ENCODE measurements around the gene HPDL.
"Not testable (repeated sequence)": the region's sequence is repeated elsewhere in the genome, so short reads cannot be mapped to it uniquely, and the experiment has no call there.

Gene HPDL

GRCh38 chr1:45326627-45327623 lies at the start of gene HPDL:
Gene HPDL (plus strand): TSS chr1:45326895. CDS start chr1:45327149, 254 bp downstream.
- peak; percentile 87 for DNase-seq

GRCh38 chr1:45282351-45282750 lies 44.3 kb upstream of the HPDL start:
- DNase-seq, result no peak

DNA sequence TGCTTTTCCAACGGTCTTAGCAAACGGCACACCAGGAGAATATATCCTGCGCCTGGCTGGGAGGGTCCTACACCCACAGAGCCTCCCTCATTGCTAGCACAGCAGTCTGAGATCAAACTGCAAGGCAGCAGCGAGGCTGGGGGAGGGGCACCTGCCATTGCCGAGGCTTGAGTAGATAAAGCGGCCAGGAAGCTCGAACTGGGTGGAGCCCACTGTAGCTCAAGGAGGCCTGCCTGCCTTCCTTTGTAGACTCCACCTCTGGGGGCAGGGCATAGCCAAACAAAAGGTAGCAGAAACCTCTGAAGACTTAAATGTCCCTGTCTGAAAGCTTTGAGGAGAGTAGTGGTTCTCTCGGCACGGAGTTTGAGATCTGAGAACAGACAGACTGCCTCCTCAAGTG lies 41.8 kb upstream of the HPDL start:
- DNase-seq, result not testable (repeated sequence)

GRCh38 chr1:45286521-45286920 lies 40.2 kb upstream of the HPDL start:
- DNase-seq, result not testable (repeated sequence)

DNA sequence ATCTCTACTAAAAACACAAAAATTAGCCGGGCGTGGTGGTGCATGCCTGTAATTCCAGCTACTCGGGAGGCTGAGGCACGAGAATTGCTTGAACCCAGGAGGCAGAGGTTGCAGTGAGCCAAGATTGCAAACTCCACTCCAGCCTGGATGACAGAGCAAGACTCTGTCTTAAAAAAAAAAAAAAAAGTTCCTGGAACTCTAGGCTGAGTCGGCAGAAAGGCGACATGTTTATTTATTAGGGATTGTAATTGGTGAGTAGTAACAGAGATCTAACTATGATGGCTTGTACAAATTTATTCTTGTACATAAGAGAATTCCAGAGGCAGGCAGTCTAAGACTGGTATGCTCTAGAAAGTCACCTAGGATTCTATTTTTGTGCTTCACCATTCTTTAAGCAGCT lies 35.7 kb upstream of the HPDL start:
- DNase-seq, result not testable (repeated sequence)

DNA sequence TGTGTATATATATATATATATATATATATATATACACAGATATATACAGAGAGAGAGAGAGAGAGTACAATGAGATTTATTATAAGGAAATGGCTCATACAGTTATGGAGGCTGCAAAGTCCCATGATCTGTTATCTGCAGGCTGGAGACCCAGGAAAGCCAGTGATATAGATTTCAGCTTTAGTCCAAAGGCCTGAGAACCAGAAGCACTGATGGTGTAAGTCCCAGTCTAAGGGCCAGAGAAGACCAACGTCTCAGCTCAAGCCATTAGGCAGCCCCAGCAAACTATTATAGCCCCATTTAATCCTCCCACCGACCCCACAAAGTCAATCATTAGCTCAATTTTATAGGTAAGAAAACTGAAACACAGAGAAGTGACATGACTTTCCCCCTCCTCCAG lies 35.0 kb upstream of the HPDL start:
- DNase-seq, result no peak

GRCh38 chr1:45297666-45298356 lies 28.9 kb upstream of the HPDL start:
- no peak for DNase-seq

DNA sequence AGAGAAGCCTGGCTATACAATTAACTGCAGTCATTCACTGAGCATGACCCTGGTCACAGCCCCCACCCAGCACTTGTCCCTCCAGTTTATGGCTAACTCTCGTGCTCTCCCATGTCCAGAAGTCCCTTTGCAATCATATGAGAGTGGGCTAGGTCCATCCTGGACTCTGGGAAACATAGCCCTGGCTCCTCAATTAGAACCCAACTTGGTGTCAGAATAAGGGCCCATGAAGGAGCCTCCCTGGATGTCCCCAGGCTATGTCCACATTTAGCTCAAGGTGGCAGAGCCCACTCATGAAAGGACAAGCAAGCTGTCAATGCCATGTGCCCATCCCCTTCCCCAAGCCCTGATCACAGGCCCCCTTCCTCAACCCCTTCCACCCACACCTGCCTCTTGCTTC lies 27.4 kb upstream of the HPDL start:
- DNase-seq, result no peak

- peak; percentile 44 for DNase-seq
Observed at GRCh38 chr1:45299981-45300668, 26.6 kb upstream of the HPDL start.

- DNase-seq, result no peak
Observed at GRCh38 chr1:45300669-45300997, 26.1 kb upstream of the HPDL start.

GRCh38 chr1:45302505-45303150 lies 24.1 kb upstream of the HPDL start:
- DNase-seq, result no peak

DNA sequence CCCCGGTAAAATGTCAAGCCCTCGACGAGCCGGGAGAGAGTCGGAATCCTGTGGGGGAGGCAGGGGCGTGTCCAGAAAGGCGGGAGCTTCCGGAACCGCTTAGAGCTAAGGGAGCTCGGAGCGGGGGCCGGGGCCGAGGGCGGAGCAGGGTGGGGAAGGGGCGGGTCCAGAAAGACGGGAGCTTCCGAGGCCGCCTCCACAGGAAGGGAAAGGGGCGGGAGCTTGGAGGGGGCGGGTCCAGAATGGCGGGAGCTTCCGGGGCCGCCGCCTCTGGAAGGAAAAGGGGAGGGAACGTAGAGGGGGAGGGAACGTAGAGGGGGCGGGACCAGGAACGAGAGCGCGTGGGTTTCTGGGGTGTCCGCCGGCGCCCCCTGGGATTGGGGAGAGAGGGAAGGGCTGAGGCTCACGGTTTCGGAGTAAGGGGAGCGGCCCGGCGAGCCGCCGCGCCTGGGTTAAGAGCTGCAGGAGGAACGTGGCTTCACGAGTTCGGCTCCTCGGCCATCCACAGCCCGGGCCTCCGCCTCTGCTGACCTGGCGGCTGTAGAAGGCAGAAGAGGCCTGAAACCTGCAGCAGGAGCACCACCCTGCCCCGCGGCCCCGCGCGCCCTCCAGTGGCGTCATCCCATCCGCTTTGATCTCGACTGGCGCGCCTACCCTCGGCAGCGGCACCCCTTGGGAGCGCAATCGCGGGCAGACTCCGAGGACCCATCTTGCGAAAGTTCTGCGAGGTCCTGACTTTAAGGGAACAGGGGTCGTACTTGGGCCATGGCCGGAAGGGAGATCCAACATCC lies 23.0 kb upstream of the HPDL start:
- peak; percentile 99 for DNase-seq

- DNase-seq, result peak; percentile 28
Observed at GRCh38 chr1:45304311-45305081, 22.2 kb upstream of the HPDL start.

- DNase-seq, result no peak
Observed at GRCh38 chr1:45305231-45305630, 21.5 kb upstream of the HPDL start.

DNA sequence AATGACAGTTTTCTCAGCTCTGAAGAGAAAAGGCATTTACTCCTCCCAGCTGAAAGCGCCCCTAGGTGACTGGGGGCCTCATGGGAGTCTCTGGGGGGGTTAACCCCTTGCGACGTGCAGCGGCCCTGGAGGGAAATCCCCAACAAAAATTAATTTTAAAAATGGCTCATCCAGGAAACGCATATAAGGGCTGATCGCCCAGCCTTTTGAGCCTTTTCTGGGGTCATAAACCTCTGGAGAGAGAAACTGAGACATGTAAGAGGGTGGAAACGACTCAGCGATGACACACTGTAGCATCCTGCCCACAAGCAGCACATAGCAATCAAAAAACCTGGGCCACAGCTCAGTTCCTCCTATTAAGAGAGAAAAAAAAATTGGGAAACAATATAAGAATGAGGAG lies 20.4 kb upstream of the HPDL start:
- peak; percentile 72 for DNase-seq

- DNase-seq, result no peak
Observed at GRCh38 chr1:45306905-45307304, 19.8 kb upstream of the HPDL start.

DNA sequence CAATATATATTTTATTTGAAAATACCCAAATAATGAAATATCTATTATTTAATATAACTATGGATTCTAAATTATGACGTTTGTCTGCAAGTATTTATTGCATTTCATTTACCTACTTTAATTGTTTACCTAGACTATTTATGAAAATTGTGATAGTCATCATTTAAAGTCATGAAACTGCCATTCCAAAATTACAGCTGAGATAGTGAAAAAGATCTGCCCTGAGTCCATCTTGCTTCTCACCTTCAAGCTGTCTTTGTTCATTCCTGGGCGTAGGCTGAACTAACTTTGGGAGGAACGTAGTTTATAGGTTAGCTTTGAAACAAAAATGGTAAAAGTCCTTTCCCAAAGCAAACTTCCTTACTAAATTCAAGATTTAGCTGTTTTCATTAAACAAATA lies 12.4 kb upstream of the HPDL start:
- DNase-seq, result no peak

DNA sequence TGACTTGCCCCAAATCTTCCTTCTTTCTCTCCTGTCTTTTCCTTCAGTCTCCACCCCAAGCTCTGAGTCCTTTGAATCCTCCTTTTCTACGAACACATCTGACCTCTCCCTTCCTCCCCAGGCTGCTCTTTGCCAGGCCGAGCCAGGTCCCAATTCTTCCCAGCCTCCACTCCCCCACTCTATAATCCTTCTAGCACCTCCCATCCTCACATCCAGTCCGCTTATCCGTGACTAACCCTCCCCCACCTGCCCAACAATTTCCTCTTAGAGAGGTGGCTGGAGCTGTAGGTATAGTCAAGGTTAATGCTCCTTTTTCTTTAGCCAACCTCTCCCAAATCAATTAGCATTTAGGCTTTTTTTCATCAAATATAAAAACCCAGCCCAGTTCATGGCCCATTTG lies 9.5 kb upstream of the HPDL start:
- DNase-seq, result no peak

GRCh38 chr1:45319761-45320160 lies 6.9 kb upstream of the HPDL start:
- DNase-seq, result no peak

GRCh38 chr1:45321444-45321843 lies 5.3 kb upstream of the HPDL start:
- no peak for DNase-seq

- DNase-seq, result no peak
Observed at GRCh38 chr1:45322486-45323040, 4.1 kb upstream of the HPDL start.

Data from stimulated activated CD4-positive, alpha-beta T cell treated with anti-CD3 and anti-CD28 coated beads, Interleukin-15, amount 100 ng/mL, for 24 hours (primary cell).